ENCODE results near the gene PRADC1. TPM values are rescaled to one million over a fixed set of nuclear protein-coding genes. Genes with fewer than 3 reads are reported as not detected.

PRADC1 gene
- total and polyA plus RNA-seq, 2 experiments from 2014 or later = 40.7 to 47.8 TPM

- Histone ChIP-seq H3K9ac (no peak overlapping the region), H3K9me2 (ENCODE audit: insufficient read depth) (no peaks in the 10 kb centered on the region), H4K20me1 (ENCODE audit: insufficient read depth) (no peaks in the 10 kb centered on the region), H3K27me3 (replicated peaks; ENCODE audit: insufficient read depth) (no peaks in the 10 kb centered on the region), H3K27ac (no peak overlapping the region), H3K4me1 (ENCODE audit: insufficient read depth) (no peaks in the 10 kb centered on the region), H3F3A (ENCODE audit: insufficient read depth) (no peaks in the 10 kb centered on the region), H3K36me3 (ENCODE audit: low read depth) (no peaks in the 10 kb centered on the region), H3K79me2 (ENCODE audit: insufficient read depth) (no peaks in the 10 kb centered on the region), H3K4me2 (ENCODE audit: unreplicated experiment) (no peak overlapping the region), H3K9me3 (ENCODE audit: low read depth) (no peaks in the 10 kb centered on the region), H2AFZ (no peak overlapping the region), H3K4me3 (no peak overlapping the region)
- in situ Hi-C loops (cut with MboI) = no loop called here
- DNase-seq = no peak
- WGBS, 2 experiments (ENCODE audit: low coverage in 1 of 2, low lambda C conversion rate in 2 of 2, missing lambda C conversion rate in 2 of 2) = 81 to 87% methylated on average over 4 of the region's 4 CpGs
- TF ChIP-seq EZH2 (IDR thresholded peaks at IDR 0.05; ENCODE audit: insufficient read depth, poor library complexity, severe bottlenecking) = no peak
- no peak for TF ChIP-seq EZH2phosphoT487 (IDR thresholded peaks at IDR 0.05; ENCODE audit: insufficient read depth, low read depth)
These were observed 26.8 kb upstream of the PRADC1 start for GRCh38 chr2:73259704-73260337.

- H3K79me2 ChIP-seq (ENCODE audit: insufficient read depth) = no peaks in the 10 kb centered on the region
- H3K4me2 ChIP-seq (ENCODE audit: unreplicated experiment) = no peak overlapping the region
- no peaks in the 10 kb centered on the region for H3F3A ChIP-seq (ENCODE audit: insufficient read depth)
- no peak overlapping the region for H2AFZ ChIP-seq
- DNase-seq = no peak
- TF ChIP-seq EZH2 (IDR thresholded peaks at IDR 0.05; ENCODE audit: insufficient read depth, poor library complexity, severe bottlenecking) (no peak), EZH2phosphoT487 (IDR thresholded peaks at IDR 0.05; ENCODE audit: insufficient read depth, low read depth) (no peak)
- H3K36me3 ChIP-seq (ENCODE audit: low read depth) = 0 out of 2 replicates have a peak, but pooled peaks cover 4% of the 10 kb centered on the region
- H3K27me3 ChIP-seq (replicated peaks; ENCODE audit: insufficient read depth) = no peaks in the 10 kb centered on the region
- H3K4me3 ChIP-seq = no peak overlapping the region
- 88 to 93% methylated on average over 8 of the region's 8 CpGs for WGBS, 2 experiments (ENCODE audit: low coverage in 1 of 2, low lambda C conversion rate in 2 of 2, missing lambda C conversion rate in 2 of 2)
- no peak overlapping the region for H3K27ac ChIP-seq
- H3K9me3 ChIP-seq (ENCODE audit: low read depth) = no peaks in the 10 kb centered on the region
- H3K4me1 ChIP-seq (ENCODE audit: insufficient read depth) = no peaks in the 10 kb centered on the region
- H3K9me2 ChIP-seq (ENCODE audit: insufficient read depth) = no peaks in the 10 kb centered on the region
- H3K9ac ChIP-seq = no peak overlapping the region
- no peaks in the 10 kb centered on the region for H4K20me1 ChIP-seq (ENCODE audit: insufficient read depth)
- in situ Hi-C loops (cut with MboI) = no loop called here
These were observed 26.2 kb upstream of the PRADC1 start for GRCh38 chr2:73259276-73259675.

- Histone ChIP-seq H2AFZ (no peak overlapping the region), H3K9ac (no peak overlapping the region), H3K4me3 (no peak overlapping the region), H3K9me3 (ENCODE audit: low read depth) (no peaks in the 10 kb centered on the region), H3K9me2 (ENCODE audit: insufficient read depth) (no peaks in the 10 kb centered on the region), H3K4me1 (ENCODE audit: insufficient read depth) (no peaks in the 10 kb centered on the region), H3K36me3 (ENCODE audit: low read depth) (0 out of 2 replicates have a peak, but pooled peaks cover 5% of the 10 kb centered on the region), H3F3A (ENCODE audit: insufficient read depth) (no peaks in the 10 kb centered on the region; the same call in 1 of the 2 replicates), H3K79me2 (ENCODE audit: insufficient read depth) (no peaks in the 10 kb centered on the region), H3K4me2 (ENCODE audit: unreplicated experiment) (no peak overlapping the region), H3K27me3 (replicated peaks; ENCODE audit: insufficient read depth) (no peaks in the 10 kb centered on the region), H3K27ac (no peak overlapping the region), H4K20me1 (ENCODE audit: insufficient read depth) (no peaks in the 10 kb centered on the region)
- no peak for DNase-seq
- WGBS, 2 experiments (ENCODE audit: low coverage in 1 of 2, low lambda C conversion rate in 2 of 2, missing lambda C conversion rate in 2 of 2) = 89 to 90% methylated on average over 9 of the region's 9 CpGs
- TF ChIP-seq EZH2 (IDR thresholded peaks at IDR 0.05; ENCODE audit: insufficient read depth, poor library complexity, severe bottlenecking) (no peak), EZH2phosphoT487 (IDR thresholded peaks at IDR 0.05; ENCODE audit: insufficient read depth, low read depth) (no peak)
- in situ Hi-C loops (cut with MboI) = no loop called here
These were observed 25.8 kb upstream of the PRADC1 start for GRCh38 chr2:73258913-73259215.

- no peak overlapping the region for H3K9ac ChIP-seq
- 84% methylated on average over 8 of the region's 8 CpGs for WGBS, 2 experiments (ENCODE audit: low coverage in 1 of 2, low lambda C conversion rate in 2 of 2, missing lambda C conversion rate in 2 of 2)
- no peak overlapping the region for H3K4me2 ChIP-seq (ENCODE audit: unreplicated experiment)
- no peaks in the 10 kb centered on the region; the same call in 1 of the 2 replicates for H3F3A ChIP-seq (ENCODE audit: insufficient read depth)
- no peaks in the 10 kb centered on the region for H3K27me3 ChIP-seq (replicated peaks; ENCODE audit: insufficient read depth)
- no peak overlapping the region for H3K4me3 ChIP-seq
- H3K27ac ChIP-seq = no peak overlapping the region
- no peaks in the 10 kb centered on the region for H3K79me2 ChIP-seq (ENCODE audit: insufficient read depth)
- no peaks in the 10 kb centered on the region for H3K9me2 ChIP-seq (ENCODE audit: insufficient read depth)
- TF ChIP-seq EZH2 (IDR thresholded peaks at IDR 0.05; ENCODE audit: insufficient read depth, poor library complexity, severe bottlenecking) = no peak
- no peak for TF ChIP-seq EZH2phosphoT487 (IDR thresholded peaks at IDR 0.05; ENCODE audit: insufficient read depth, low read depth)
- DNase-seq = no peak
- in situ Hi-C loops (cut with MboI) = no loop called here
- no peak overlapping the region for H2AFZ ChIP-seq
- no peaks in the 10 kb centered on the region for H3K9me3 ChIP-seq (ENCODE audit: low read depth)
- H3K4me1 ChIP-seq (ENCODE audit: insufficient read depth) = no peaks in the 10 kb centered on the region
- H3K36me3 ChIP-seq (ENCODE audit: low read depth) = 0 out of 2 replicates have a peak, but pooled peaks cover 9% of the 10 kb centered on the region
- H4K20me1 ChIP-seq (ENCODE audit: insufficient read depth) = no peaks in the 10 kb centered on the region
These were observed 25.3 kb upstream of the PRADC1 start for GRCh38 chr2:73258186-73258912.

All from GM23248 (cell line).